HUDEP-2 (cell line): ENCODE data around the gene RAB11FIP2.
A peak's percentile ranks its signal among the peaks of the same experiment; 100 is the strongest.
"Not testable (repeated sequence)": the region's sequence is repeated elsewhere in the genome, so short reads cannot be mapped to it uniquely, and the experiment has no call there.

Experiments
- DNase-seq, 76 experiments: peaks; one replicate each; lab custom pipeline; 2025; ENCODE audit not compliant: unreplicated experiment in 76 of 76; lab: John Stamatoyannopoulos, UW

The RAB11FIP2 gene, protein sequence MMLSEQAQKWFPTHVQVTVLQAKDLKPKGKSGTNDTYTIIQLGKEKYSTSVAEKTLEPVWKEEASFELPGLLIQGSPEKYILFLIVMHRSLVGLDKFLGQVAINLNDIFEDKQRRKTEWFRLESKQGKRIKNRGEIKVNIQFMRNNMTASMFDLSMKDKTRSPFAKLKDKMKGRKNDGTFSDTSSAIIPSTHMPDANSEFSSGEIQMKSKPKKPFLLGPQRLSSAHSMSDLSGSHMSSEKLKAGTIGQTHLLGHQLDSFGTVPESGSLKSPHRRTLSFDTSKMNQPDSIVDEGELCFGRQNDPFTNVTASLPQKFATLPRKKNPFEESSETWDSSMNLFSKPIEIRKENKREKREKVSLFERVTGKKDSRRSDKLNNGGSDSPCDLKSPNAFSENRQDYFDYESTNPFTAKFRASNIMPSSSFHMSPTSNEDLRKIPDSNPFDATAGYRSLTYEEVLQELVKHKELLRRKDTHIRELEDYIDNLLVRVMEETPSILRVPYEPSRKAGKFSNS

DNA sequence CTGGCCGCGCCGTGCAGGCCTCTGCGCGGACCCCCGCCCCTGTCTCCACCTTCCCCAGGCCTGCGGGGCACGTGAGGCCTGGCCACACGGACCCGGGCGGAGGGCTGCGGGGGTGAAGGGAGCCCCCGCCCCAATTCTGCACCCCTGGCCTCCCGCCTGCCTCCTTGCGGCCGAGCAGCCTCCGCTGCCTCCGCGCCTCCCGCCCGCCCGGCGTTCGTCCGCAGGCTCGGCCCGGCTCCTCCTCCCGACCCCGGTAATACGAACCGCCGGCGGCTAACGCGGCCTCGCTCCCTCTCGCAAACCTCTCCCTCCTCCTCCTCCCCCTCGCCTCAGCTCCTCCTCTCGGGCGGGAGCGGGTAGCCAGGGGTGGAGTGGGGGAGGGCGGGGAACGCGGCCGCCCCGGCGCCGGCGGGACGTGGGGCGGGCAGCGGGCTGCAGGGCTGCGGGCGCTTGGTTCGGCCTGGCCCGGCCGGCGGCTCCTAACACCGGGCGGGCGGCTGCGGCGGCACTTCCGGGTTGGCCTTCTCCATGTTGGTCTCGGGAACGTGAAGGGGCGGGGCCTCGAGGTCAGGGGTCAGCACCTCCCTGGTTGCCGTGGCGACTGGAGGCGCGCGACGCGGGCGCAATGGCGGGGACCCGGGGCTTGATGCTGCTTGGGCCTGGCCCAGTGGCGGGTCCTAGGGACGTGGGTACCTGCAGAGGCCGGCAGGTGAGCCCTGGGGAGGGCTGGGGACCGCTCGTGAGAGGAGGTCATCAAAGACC is at the start of gene RAB11FIP2:
Gene RAB11FIP2 (minus strand): TSS at position 547 of the 762 bp plus-strand sequence. CDS start 778 bp downstream, outside the sequence.
- peak; percentile 4 to 93 (median 84) for DNase-seq

DNA sequence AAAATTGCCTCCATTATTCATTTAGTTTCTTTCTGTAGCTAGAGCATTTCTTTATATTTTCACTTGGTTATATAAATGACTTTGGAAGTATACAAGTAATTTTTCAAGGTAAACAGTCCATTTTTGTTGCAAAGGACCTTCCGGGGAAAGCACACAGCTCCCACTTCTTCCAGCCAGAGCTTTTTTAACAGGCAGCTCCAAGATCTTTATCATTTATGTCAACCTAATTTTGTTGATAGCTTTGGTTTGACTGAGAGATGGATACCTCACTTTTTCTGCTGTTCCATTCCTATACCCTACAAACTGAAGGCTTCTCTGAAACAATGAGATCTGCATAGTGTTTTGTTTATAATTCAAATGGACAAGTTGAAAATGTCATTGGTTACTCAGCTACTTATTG is 49.3 kb upstream of the RAB11FIP2 start:
- no peak for DNase-seq

DNA sequence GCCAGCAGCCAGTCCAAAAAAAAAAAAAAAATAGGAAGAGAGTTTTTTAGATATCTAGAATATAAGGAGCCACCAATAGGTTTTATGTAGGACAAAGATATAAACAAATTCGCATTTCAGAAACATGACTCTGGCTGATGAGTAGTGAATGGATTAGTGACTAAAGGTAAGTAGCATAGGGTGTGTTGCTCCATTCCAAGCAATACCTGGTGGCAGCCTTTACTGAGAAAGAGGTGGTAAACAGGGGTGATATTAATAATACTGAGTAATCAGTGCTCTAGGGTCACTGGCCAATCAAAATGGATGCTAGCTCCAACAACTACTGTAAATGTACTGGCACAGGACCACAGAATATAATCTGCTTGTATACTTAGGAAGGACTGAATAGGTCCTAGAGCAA is 45.5 kb upstream of the RAB11FIP2 start:
- no peak for DNase-seq

DNA sequence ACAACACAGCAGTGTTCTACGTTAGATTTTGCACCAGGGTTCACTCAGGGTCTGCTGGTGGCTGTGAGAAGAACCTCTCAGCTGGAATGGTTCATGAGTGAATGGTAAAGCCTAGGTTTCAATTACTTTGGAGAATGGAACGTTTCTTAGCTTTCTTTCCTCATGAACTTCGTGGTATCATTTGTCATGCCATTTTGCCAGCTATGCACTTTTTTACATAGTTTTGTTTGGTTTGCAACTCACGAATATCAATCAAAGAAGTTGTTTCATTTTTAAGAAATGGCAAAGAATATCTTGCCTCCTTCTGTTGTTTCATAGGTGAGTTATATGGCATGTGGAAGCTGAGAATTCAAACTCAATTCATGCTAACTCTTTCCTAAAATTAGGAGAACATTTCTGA is 34.1 kb upstream of the RAB11FIP2 start:
- no peak for DNase-seq

DNA sequence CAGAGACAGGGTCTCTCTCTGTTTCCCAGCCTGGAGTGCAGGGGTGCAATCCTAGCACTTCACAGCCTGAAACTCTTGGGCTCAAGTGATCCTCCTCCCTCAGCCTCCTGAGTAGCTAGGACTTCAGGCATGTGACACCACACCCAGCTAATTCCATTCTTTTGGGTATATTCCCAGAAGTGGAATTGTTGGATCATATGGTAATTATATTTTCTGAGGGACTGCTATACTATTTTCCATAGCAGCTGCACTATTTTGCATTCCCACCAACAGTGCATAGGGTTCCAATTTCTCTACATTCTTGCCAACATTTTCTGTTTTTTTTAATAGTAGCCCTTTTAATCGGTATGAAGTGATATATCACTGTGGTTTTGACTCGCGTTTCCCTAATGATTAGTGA is 30.0 kb upstream of the RAB11FIP2 start:
- no peak for DNase-seq

DNA sequence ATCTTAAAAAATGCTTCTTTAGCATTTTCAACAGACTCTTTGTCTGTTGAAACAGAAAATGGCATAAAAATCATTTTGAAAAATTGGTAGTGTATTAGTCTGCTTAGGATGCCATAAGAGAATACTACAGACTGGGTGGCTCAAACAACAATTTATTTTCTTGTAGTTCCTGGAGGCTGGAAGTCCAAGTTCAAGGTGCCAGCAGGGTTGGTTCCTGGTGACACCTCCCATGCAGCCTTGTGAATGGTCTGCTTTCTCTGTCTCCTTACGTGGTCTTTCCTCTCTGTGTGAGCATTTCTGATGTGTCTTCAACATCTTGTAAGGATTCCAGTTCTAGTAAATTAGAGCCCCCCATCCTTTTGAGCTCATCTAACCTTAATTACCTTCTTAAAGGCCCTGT is 26.1 kb upstream of the RAB11FIP2 start:
- DNase-seq = no peak

DNA sequence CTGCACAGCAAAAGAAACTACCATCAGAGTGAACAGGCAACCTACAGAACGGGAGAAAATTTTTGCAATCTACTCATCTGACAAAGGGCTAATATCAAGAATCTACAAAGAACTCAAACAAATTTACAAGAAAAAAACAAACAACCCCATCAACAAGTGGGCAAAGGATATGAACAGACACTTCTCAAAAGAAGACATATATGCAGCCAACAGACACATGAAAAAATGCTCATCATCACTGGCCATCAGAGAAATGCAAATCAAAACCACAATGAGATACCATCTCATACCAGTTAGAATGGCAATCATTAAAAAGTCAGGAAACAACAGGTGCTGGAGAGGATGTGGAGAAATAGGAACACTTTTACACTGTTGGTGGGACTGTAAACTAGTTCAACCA is 20.6 kb upstream of the RAB11FIP2 start:
- DNase-seq = not testable (repeated sequence)

DNA sequence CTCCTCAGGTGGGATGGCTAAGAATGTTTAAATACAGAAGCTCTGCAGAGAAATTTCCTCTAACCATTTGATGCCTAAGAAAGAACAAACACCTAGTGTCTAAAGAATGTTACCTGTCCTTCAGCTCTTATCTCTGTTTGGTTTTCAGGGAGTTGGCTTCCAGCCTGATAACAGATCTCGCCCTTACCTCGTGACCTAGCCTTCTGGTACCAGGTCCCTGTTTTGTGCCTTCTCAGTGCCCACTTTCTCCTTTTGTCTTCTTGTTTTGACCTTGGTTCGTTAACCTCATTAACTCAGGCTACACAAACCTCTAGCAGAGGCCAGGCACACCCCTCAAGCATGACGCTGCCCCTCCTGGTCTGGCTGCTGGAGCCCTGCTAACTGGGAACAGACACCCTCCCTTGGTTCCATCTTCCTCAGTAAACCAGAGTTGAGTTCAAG is 16.1 kb upstream of the RAB11FIP2 start:
- DNase-seq = no peak

DNA sequence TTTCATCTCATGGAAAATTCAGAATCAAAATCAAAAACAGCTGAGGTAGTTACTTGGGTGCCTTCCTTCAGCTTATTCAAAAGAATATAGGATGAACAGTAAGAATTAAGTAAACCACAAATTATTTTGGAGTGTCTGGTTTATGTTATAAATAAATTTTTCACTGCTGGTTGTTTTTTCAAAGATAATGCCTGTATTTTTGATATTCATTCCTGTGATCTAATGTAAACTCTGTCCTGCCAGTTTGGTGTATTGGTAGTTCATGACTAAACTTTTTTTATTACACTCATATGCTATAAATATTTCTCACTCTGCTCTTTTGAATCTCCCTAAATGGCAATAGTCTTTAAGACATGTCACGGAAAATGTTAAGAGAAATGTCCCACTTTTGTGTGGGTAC is 11.6 kb upstream of the RAB11FIP2 start:
- no peak for DNase-seq

DNA sequence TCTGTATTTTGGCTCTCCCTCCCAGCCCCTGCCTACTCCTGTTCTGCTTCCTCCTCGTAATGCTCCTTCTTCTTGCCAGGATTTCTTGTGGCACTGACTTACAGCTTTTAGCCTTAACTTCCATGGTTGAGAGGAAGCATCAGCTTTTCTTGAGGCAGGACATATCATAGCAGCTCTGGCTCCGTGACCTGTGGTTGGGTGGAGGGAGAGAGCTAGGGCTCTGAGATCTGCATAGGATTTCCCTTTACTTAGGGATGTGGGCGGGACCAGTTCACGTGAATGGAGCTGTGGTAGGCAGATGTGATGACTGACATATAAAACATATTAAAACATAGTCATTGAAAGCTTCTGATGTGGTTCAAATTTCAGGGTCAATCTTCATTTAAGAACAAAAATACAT is 10.6 kb upstream of the RAB11FIP2 start:
- no peak for DNase-seq

DNA sequence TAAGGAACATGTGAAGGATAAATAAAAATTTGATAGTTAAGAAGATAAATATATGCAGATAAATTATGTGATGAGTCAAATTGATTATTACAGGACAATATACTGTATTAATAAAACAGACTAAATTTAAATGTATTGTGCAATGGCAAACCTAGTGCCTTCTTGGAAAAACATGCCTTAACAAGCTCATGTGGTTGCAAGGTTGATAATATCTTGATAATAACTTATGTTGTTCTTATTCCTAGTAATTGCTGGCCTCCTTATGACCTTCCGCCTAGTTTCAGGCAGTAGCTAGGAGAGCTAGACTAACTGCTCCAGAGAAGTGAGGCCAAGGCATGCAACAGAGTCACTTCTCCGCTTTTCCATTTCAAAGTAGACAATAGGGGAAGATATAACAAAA is 7.6 kb upstream of the RAB11FIP2 start:
- DNase-seq = no peak

DNA sequence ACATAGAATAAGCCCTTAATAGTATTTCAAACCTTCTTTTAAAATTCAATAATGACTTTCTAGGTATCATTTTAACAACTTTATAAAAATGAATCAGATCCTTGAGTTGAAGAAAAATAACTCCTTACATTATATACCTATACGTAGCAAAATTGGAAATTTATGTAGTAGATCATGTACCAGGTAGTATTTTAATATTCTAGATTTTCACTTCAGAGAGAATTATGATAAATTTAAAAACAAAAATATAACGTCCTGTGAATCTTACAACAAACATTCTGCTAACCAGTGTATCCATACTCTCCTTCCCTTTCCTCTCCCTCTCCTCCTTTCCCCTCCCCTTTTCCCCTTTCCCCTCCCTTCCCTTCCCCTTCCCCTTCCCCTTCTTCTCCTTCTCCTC is 6.1 kb upstream of the RAB11FIP2 start:
- no peak for DNase-seq

DNA sequence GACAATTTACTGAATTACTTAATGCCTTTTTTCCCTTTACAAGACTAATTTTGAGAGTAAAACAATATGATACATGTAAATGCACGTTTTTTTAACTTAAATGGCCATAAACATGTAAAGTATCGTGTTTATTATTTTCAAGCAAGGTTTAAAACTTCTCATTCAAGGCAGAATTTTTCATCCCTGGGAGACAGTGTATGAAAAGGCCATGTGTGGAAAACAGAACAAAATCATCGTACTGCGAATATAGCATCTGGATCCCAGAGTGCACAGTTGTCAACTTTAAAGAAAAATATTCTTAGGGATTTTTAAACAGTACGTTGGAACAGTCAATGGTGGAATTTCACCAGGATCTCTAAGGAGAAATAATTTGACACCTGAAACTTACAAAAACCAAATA is 1.1 kb upstream of the RAB11FIP2 start:
- no peak for DNase-seq

DNA sequence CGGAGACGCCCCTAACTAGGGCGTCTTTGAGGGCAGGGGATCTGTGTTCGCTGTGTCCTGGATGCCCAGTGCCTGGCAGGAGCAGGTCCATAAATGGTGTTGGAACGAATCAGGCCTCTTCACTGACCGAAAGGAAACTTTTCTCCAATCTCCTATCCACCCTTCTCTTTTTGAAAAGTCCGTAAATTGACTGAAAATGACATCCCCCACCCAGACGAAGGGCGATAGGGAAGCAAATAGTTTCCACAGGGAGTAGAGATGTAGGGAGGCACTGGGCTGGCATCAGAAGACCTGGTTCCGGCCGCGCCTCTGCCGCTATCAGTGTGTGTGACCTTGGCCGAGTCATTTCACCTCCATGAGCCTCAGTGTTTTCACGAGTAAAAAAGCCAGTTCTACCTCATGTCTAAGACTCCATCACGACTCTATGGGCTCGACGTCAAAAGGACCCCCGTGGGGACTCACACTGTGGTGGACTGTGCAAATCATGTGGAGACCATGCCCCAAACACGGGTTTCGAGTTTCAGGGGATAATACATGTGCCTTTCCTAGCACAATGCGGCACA is 497 bp upstream of the RAB11FIP2 start:
- DNase-seq = peak in 1 of 76 experiments; percentile 24

DNA sequence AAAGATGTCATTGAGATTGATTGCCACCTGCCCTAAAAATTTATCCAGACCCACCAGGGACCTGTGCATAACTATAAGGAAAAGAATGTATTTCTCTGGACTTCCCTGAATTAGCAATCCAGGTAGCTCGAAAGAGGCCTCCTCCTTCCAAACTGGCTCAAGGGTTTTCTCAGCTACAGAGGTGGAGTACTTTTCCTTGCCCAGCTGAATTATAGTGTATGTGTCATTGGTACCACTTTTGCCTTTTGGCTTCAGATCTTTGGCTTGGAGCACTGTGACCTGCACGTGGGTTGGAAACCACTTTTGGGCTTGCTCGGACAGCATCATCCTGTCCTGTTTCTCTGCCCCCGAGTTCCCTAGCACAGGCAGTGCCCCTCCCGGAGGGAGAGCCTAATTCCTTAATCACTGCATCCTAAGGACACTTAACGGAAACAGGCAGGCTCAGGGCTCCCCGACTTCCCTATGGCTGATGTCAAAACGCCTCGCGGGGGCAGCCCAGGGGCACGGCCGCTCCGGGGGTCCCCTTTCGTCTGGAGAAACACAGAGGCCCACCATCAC is 825 bp downstream of the RAB11FIP2 start:
- peak in 29 of 76 experiments; percentile 3 to 45 (median 14) for DNase-seq

DNA sequence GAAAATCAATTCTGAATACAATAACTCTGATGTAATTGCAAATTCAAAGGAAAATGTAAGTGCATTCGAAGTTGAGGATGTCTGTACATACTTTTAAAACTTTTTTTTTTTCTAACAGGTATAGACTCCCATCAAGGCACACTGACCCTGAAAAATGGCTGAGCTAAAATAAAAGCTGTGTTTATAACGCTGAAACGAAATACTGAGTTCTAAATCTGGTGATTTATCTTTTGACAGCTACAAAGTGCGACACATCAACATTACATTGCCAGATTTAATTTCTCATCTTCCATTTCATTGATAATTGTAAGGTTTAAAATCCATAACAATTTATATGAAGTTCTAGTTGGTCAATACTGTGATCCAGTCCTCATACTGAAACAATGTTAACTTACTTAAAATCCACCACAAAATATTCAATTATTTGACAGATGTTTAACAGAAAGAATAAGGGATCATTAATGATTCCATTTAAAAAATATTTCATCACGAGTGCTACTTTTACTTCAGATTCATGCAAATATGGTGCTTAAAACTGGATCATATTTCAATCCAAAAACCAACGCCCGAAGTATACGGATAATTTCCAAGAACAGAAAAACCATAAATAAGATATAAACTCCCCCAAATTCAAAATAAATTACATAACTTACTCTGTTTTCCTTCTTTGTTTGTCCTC is 1.4 kb downstream of the RAB11FIP2 start:
- no peak for DNase-seq

DNA sequence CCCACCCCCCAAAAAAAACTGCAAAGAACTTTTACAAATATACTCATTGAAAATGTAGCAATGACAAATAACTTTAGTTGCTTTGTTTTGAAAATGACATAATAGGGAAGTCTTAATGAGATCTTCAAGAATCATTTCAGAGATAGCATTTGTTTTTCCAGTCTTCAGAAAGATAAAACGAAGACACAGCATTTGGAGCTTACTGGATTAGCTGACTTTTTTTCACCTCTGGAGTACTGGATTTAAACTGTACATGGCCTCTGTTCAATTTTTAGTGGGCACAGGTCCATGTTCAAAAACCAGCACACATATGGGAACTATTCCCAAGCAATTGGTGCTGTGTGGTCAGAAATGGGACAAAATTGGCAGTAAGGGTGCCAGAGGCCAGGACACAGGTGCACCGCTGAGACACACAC is 3.9 kb downstream of the RAB11FIP2 start:
- DNase-seq = no peak

DNA sequence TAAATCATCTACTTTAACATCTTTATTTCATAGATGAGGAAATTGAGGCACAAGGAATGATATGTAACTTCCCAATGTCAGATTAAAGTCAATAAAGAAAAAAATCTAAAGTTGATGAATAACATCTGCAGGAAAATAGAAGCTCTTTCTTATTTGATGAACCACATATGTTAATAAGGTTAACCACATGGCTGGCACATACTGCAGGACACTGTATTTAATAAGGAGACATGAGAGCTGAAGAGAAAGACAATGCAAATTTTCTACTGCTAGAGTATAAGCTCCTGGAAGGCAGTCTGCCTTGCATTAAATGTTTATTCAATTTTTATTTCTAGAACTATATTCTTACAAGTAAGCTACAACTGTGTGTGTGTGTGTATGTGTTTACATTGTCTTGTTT is 4.4 kb downstream of the RAB11FIP2 start:
- no peak for DNase-seq

DNA sequence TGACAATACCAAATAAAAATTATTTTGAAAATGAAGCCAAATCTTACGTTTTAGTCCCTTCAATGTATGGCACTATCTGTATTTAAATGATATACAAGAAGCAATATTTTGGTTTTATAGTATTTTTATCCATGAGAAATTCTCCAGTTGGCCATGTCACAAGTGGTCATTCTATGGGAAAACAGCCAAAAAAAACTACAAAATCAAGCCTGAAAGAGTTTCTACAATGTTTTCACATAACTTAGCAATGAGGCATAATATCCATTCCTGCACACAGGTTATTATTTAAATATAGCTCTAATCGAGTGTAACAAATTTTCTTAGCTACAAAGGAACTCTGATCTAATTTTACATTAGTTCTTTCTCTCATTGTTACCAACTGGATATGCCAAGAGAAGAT is 5.4 kb downstream of the RAB11FIP2 start:
- no peak for DNase-seq

DNA sequence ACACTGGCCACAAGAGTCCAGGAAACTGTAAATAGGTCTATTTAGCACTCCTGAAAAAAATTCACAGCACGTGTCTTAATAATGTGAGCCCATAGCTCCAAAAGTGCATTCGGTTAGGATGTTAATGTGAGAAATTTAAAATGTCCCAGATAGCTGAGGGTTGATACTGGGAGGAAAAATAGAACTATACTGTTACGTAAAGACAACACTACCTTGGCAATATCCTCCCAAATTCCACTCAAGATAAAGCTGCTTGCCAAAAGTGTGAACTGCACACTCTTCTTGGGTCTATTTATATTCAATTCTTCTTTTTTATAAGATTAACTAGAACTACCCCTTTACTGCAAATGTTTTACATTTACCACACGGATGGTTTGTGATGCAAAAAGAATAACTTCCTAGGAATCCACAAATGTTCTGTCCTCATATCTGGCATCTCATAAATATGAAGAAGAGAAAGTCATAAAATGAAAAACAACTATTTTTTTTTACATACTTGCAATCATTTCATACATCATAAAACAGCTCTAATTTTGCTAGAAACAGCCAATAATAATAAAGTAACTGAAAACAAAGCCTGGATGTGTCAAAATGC is 10.4 kb downstream of the RAB11FIP2 start:
- no peak for DNase-seq
